Thymus (tissue), 11 donors: Measurements from ENCODE around the gene GID4. TPM values are rescaled to one million over a fixed set of nuclear protein-coding genes. Genes with fewer than 3 reads are reported as not detected.

ENCODE experiments used
- DNase-seq, 9 donors: peaks; one replicate each; pipeline ENCODE4 v3.0.0-alpha.2; 2013; ENCODE audit warnings: low spot score in 9 of 9, low read depth in 6 of 9, missing footprints in 1 of 9
- H3K27ac ChIP-seq, 2 donors: one replicate each; pipeline ENCODE4 v1.5.1; 2013; ENCODE audit warnings: control low read depth in 1 of 2, low read depth in 1 of 2, low read length in 1 of 2, mild to moderate bottlenecking in 1 of 2, moderate library complexity in 1 of 2
- H3K27me3 ChIP-seq, 2 donors: one replicate each; pipeline ENCODE4 v1.5.1; 2013; ENCODE audit warnings: low read length in 1 of 2; ENCODE audit not compliant: control insufficient read depth in 2 of 2, insufficient read depth in 1 of 2
- H3K36me3 ChIP-seq, 2 donors: one replicate each; pipeline ENCODE4 v1.5.1; 2013; ENCODE audit warnings: low read length in 1 of 2, mild to moderate bottlenecking in 1 of 2, moderate library complexity in 1 of 2; ENCODE audit not compliant: control insufficient read depth in 2 of 2, insufficient read depth in 2 of 2
- H3K4me1 ChIP-seq, 2 donors: one replicate each; pipeline ENCODE4 v1.5.1; 2013; ENCODE audit warnings: low read length in 2 of 2; ENCODE audit not compliant: control insufficient read depth in 2 of 2, insufficient read depth in 2 of 2
- H3K4me3 ChIP-seq, 2 donors: one replicate each; pipeline ENCODE4 v1.5.1; 2013; ENCODE audit warnings: low read length in 2 of 2, control low read depth in 1 of 2, mild to moderate bottlenecking in 1 of 2
- H3K9me3 ChIP-seq, 2 donors: one replicate each; pipeline ENCODE4 v1.5.1; 2013; ENCODE audit warnings: low read length in 1 of 2, mild to moderate bottlenecking in 1 of 2; ENCODE audit not compliant: control insufficient read depth in 2 of 2, insufficient read depth in 1 of 2
- WGBS: extraction: QIAGEN DNeasy Blood & Tissue Kit; methylation state at CpG from one replicate; pipeline ENCODE4 v1.1.7; 2013; 5-methylcytosine and 5-hydroxymethylcytosine counted together
- polyA plus RNA-seq: library from polyadenylated mRNA; stranded (reverse); fragments of 200-250 nt; gene quantifications from one replicate; pipeline ENCODE4 v1.2.3, GENCODE V29; 2013
- total RNA-seq: library from RNA; stranded (reverse); fragments of 120-200 nt; gene quantifications from one replicate; pipeline ENCODE4 v1.2.4, GENCODE V29; 2013
- donor health status: healthy.

Gene GID4
- total and polyA plus RNA-seq, 2 donors: 4.9 to 6.0 TPM

GRCh38 chr17:17999364-18000029 lies 39.7 kb upstream of the GID4 start:
- Histone ChIP-seq H3K36me3 (no peaks in the 10 kb centered on the region), H3K27me3 (no peaks in the 10 kb centered on the region), H3K27ac (no peak overlapping the region), H3K4me3 (no peak overlapping the region), H3K9me3 (no peaks in the 10 kb centered on the region), H3K4me1 (peaks cover 0 to 3% of the 10 kb centered on the region in 2 donors)
- 94% methylated on average over 9 of the region's 9 CpGs for WGBS
- DNase-seq: no peak

DNA sequence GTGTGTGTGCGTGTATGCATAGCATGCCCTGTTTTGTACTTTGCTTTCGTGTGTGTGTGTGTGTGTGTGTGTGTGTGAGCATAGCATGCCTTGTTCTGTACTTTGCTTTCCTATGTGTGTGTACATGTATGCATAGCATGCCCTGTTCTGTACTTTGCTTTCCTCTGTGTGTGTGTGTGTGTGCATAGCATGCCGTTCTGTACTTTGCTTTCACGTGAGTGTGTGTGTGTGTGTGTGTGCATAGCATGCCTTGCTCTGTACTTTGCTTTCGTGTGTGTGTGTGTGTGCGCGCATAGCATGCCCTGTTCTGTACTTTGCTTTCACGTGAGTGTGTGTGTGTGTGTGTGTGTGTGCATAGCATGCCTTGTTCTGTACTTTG lies 39.2 kb upstream of the GID4 start:
- 93% methylated on average over 8 of the region's 8 CpGs for WGBS
- H3K9me3 ChIP-seq: no peaks in the 10 kb centered on the region
- no peaks in the 10 kb centered on the region for H3K36me3 ChIP-seq
- no peak overlapping the region for H3K27ac ChIP-seq
- DNase-seq: no peak
- no peak overlapping the region for H3K4me3 ChIP-seq
- H3K27me3 ChIP-seq: no peaks in the 10 kb centered on the region
- no peaks in the 10 kb centered on the region for H3K4me1 ChIP-seq

GRCh38 chr17:18002171-18002570 lies 37.0 kb upstream of the GID4 start:
- Histone ChIP-seq H3K36me3 (peaks cover 1 to 3% of the 10 kb centered on the region in 2 donors), H3K4me3 (no peak overlapping the region), H3K27ac (no peak overlapping the region), H3K4me1 (no peaks in the 10 kb centered on the region), H3K27me3 (no peaks in the 10 kb centered on the region), H3K9me3 (no peaks in the 10 kb centered on the region)
- no peak for DNase-seq
- 97% methylated on average over 2 of the region's 2 CpGs for WGBS

DNA sequence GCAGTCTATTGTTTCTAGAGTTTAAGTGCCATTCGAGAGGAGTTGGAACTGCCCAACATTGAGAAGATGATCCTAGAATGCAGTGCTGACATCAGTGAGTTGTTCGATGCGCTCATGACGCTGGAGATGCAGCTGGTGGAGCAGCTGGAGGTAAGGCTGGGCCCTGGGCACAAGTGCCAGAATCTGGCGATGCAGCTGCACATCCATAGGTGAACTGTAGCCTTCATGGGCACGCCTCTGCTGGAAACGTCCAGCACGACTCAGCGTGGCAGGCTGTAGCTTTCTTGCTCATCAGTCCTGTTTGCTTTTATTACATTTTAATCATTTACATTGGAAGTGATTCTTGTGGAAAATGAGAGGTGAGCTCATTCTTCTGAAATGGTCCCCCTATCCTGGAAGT lies 34.9 kb upstream of the GID4 start:
- no peak for DNase-seq
- 97% methylated on average over 9 of the region's 9 CpGs for WGBS
- no peak overlapping the region for H3K4me3 ChIP-seq

DNA sequence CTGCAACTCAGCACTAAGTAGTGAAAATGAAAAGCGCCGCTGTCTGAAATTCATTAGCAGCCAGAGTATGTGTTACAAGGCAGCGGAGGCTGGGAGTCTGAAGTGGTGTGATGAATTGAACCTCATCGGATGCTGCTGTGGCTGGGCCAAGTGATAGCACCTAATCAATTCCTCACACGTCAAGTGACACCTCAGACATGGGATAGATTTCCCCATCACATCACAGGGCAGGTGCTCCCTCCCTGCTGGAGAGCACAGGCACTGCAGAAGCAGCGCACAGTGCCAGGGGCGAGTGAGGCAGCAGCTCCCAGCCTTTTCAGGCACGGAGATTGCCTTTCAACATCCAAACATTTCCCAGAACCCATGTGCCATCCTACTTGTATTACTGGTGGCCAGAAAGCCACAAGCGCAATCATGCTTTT lies 34.3 kb upstream of the GID4 start:
- 97% methylated on average over 9 of the region's 9 CpGs for WGBS
- no peaks in the 10 kb centered on the region for H3K4me1 ChIP-seq
- no peak for DNase-seq
- peaks cover 10 to 18% of the 10 kb centered on the region in 2 donors for H3K36me3 ChIP-seq
- H3K9me3 ChIP-seq: no peaks in the 10 kb centered on the region
- no peak overlapping the region for H3K27ac ChIP-seq
- H3K27me3 ChIP-seq: no peaks in the 10 kb centered on the region
- H3K4me3 ChIP-seq: no peak overlapping the region

More for the DNA sequence above, 34.9 kb upstream of the GID4 start:
- Histone ChIP-seq H3K9me3 (no peaks in the 10 kb centered on the region), H3K27ac (no peak overlapping the region), H3K36me3 (peaks cover 10 to 13% of the 10 kb centered on the region in 2 donors), H3K27me3 (no peaks in the 10 kb centered on the region), H3K4me1 (no peaks in the 10 kb centered on the region)

- DNase-seq: no peak
- WGBS: 95% methylated on average over 3 of the region's 3 CpGs
- H3K27ac ChIP-seq: no peak overlapping the region
- no peaks in the 10 kb centered on the region for H3K4me1 ChIP-seq
- H3K36me3 ChIP-seq: peaks cover 10 to 24% of the 10 kb centered on the region in 2 donors
- H3K27me3 ChIP-seq: no peaks in the 10 kb centered on the region
- no peak overlapping the region for H3K4me3 ChIP-seq
- no peaks in the 10 kb centered on the region for H3K9me3 ChIP-seq
Measured at GRCh38 chr17:18005496-18005895, 33.7 kb upstream of the GID4 start.

DNA sequence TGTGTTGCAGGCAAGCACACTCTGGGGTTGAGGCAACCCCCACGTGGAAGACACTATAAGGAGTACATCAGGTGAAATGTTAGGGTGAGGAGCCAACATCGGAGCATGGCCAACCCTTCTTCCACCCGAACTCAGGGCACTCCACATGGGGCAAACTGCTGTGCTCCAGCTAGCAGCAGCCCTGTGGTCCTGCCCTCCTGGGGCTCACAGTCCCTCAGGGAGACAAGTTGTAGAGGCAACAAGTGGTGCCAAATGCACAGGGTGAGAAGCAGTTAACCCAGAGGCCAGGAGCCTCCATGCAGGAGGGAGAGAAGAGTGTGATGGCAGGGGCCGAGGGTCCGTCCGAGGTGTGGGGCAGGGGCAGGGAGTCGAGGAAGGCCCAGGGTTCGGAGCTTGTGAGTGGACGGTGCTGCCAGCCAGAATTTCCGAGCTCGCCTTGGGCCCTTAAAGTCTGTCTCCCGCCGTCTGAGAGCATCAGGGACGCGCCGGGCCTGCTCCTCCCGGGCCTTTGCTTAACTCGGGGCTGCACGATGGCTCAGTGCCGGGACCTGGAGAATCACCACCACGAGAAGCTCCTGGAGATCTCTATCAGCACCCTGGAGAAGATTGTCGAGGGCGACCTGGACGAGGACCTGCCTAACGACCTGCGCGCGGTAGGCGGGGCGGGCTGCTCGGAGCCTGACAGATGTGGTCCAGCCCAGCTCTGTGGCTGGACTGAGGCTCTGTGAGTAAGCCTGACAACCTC lies 32.5 kb upstream of the GID4 start:
- H3K9me3 ChIP-seq: no peaks in the 10 kb centered on the region
- DNase-seq: no peak
- 94% methylated on average over 31 of the region's 31 CpGs for WGBS

DNA sequence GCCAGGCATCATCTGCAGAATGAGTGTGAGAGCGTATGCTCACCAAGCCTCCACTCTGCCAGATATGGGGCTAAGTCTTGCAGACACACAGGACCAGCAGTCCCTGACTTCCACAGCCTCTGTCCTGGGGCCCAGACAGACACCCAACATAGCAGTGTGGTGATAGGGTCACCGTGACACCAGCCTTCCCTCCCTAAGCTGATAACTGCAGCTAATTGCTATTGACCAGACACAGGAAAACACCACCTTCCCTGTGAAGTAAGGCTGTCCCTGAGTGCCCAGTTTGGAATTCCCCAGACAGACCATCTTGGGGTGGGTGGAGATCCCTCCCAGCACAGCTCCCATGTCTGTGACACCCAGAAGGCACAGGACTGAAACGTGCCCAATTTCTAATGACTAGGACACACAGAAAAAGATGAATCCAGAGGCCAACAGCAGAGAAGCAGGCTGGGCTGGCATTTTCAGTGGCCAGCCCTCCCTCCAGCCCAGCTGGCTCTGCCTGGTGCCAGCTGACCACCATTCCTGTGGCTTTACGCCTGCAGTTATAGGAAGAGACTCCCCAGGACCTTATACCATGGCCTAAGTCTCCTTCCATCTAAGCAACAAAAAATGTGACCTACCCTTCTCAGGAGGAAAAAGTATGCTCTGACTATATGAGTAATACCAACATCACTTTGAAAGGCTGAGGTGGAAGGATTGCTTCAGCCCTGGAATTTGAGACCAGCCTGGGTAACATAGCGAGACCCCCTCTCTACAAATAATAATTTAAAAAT lies 30.5 kb upstream of the GID4 start:
- H3K27ac ChIP-seq: no peak overlapping the region
- no peaks in the 10 kb centered on the region for H3K9me3 ChIP-seq
- WGBS: 98% methylated on average over 5 of the region's 5 CpGs
- DNase-seq: no peak
- no peaks in the 10 kb centered on the region for H3K27me3 ChIP-seq
- H3K4me1 ChIP-seq: no peaks in the 10 kb centered on the region
- H3K4me3 ChIP-seq: no peak overlapping the region
- H3K36me3 ChIP-seq: peaks cover 10 to 26% of the 10 kb centered on the region in 2 donors

More for the DNA sequence above, 32.5 kb upstream of the GID4 start:
- Histone ChIP-seq H3K27me3 (no peaks in the 10 kb centered on the region), H3K27ac (no peak overlapping the region), H3K4me1 (no peaks in the 10 kb centered on the region), H3K4me3 (no peak overlapping the region), H3K36me3 (peaks cover 10 to 26% of the 10 kb centered on the region in 2 donors)
